Measurements from ENCODE around the gene TCF7L1. TPM values are rescaled to one million over a fixed set of nuclear protein-coding genes. Genes with fewer than 3 reads are reported as not detected.

TCF7L1 gene
- total and polyA plus RNA-seq, 2 of the 13 experiments (the other 11 are each of a cell fraction or from before 2014, with no cell fraction given): 0.04 to 0.15 TPM

- H3K79me2 ChIP-seq (ENCODE audit: insufficient read depth, low read length): peaks cover 35% of the 10 kb centered on the region
- H2AFZ ChIP-seq (ENCODE audit: low read length): no peak overlapping the region
- H3K36me3 ChIP-seq (replicated peaks in 1 of 2; ENCODE audit: control insufficient read depth in 1 of 2, insufficient read depth in 2 of 2, low read length in 2 of 2): peaks cover 4 to 9% of the 10 kb centered on the region in 2 experiments; a peak in 4 of 5 replicates
- intact Hi-C loops (cut with micrococcal nuclease; ENCODE audit: unreplicated experiment): no loop called here
- no peaks in the 10 kb centered on the region for H4K20me1 ChIP-seq (ENCODE audit: insufficient read depth, low read length)
- TF ChIP-seq MXI1 (IDR thresholded peaks at IDR 0.05; ENCODE audit: borderline replicate concordance, low read depth, low read length) (no peak), ARNT (IDR thresholded peaks at IDR 0.05) (no peak), ARNT2 (CRISPR knock-in tag; IDR thresholded peaks at IDR 0.05; ENCODE audit: low read depth) (no peak), ZBTB37 (CRISPR knock-in tag; IDR thresholded peaks at IDR 0.05) (no peak), MYC (CRISPR knock-in tag; IDR thresholded peaks at IDR 0.05; ENCODE audit: borderline replicate concordance) (no peak), FOXC1 (CRISPR knock-in tag; IDR thresholded peaks at IDR 0.05; ENCODE audit: borderline replicate concordance) (no peak), ZNF691 (CRISPR knock-in tag; IDR thresholded peaks at IDR 0.05; ENCODE audit: borderline replicate concordance, low read depth) (no peak), FLYWCH1 (CRISPR knock-in tag; IDR thresholded peaks at IDR 0.05) (no peak), MED8 (CRISPR knock-in tag; IDR thresholded peaks at IDR 0.05; ENCODE audit: insufficient replicate concordance) (no peak), HDAC2 (CRISPR knock-in tag; IDR thresholded peaks at IDR 0.05) (no peak), ZNF720 (CRISPR knock-in tag; IDR thresholded peaks at IDR 0.05) (no peak), PITX1 (CRISPR knock-in tag; IDR thresholded peaks at IDR 0.05) (no peak), ZNF552 (CRISPR knock-in tag; IDR thresholded peaks at IDR 0.05; ENCODE audit: borderline replicate concordance) (no peak)
- TF ChIP-seq, protein P1, sequence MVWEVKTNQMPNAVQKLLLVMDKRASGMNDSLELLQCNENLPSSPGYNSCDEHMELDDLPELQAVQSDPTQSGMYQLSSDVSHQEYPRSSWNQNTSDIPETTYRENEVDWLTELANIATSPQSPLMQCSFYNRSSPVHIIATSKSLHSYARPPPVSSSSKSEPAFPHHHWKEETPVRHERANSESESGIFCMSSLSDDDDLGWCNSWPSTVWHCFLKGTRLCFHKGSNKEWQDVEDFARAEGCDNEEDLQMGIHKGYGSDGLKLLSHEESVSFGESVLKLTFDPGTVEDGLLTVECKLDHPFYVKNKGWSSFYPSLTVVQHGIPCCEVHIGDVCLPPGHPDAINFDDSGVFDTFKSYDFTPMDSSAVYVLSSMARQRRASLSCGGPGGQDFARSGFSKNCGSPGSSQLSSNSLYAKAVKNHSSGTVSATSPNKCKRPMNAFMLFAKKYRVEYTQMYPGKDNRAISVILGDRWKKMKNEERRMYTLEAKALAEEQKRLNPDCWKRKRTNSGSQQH (CRISPR knock-in tag; IDR thresholded peaks at IDR 0.05; ENCODE audit: low read depth): no peak
- DNase-seq (ENCODE audit: low spot score) (no peak), FAIRE-seq (no peak), ATAC-seq (no peak)
- H3K4me1 ChIP-seq (ENCODE audit: insufficient read depth, low read length): peaks cover 33% of the 10 kb centered on the region
- H3K9ac ChIP-seq (ENCODE audit: insufficient read depth, low read depth, low read length): no peak overlapping the region
- no peak overlapping the region for H3K27ac ChIP-seq (ENCODE audit: extremely low read length, insufficient read depth, low read length)
- BruUV-seq (replicated peaks): no TSS peak
- in situ Hi-C loops (cut with HindIII; ENCODE audit: extremely low pct_ligation_motif_present, low pct_unique_long_range_greater_than_20kb): no loop called here
- no peak overlapping the region for H3K4me3 ChIP-seq (replicated peaks in 1 of 3; ENCODE audit: insufficient read depth in 1 of 3, low read depth in 2 of 3, low read length in 3 of 3)
- 100% methylated on average over 2 of the region's 2 CpGs for WGBS (ENCODE audit: low lambda C conversion rate)
- CTCF ChIA-PET (ENCODE audit: low intra/inter-chr PET ratio, low total read pairs): no interaction called here
- H3K4me2 ChIP-seq (ENCODE audit: low read depth, low read length): no peak overlapping the region
- no peaks in the 10 kb centered on the region for H3K9me3 ChIP-seq (ENCODE audit: low read length)
- POLR2A ChIA-PET: interaction anchor here (1.7 to 8.5 kb wide), 2 partner anchors 9 to 30 kb away, joined by 5 to 142 read pairs; partner anchors contain the start of gene TGOLN2
- no peaks in the 10 kb centered on the region; a peak in 1 of 5 replicates for H3K27me3 ChIP-seq (ENCODE audit: control insufficient read depth in 1 of 2, insufficient read depth in 2 of 2, low read length in 2 of 2)
These were observed 223.0 kb downstream of the TCF7L1 start for GRCh38 chr2:85356186-85356585.

All from HepG2 (cell line).